HG03460 (cell line): Measurements from ENCODE around the gene EDN2.

Experiments
- ATAC-seq: cut with Tn5 transposase; IDR thresholded peaks from one replicate; pipeline ENCODE4 v1.9.1; 2021; ENCODE audit not compliant: unreplicated experiment

EDN2 gene

DNA sequence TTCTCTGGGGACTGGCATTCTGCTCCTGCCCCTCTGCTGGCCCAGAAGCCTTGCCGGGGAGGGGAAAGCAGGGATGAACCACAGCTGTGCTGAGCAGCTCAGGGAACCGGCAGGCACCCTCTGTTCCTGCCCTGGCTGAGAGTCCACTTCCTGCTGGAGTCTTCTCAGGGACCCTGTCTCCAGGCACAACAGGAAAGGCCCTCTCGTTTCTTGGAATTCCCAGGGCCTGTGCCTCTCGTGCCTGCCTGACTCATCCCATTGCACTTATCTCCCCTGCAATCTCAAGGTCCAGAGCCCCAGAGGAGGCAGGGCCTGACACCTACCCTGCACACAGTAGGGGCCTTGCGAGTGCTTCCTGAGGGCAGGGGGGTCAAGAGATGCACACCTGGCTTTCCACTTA is 1.1 kb upstream of the EDN2 start:
- no peak for ATAC-seq

DNA sequence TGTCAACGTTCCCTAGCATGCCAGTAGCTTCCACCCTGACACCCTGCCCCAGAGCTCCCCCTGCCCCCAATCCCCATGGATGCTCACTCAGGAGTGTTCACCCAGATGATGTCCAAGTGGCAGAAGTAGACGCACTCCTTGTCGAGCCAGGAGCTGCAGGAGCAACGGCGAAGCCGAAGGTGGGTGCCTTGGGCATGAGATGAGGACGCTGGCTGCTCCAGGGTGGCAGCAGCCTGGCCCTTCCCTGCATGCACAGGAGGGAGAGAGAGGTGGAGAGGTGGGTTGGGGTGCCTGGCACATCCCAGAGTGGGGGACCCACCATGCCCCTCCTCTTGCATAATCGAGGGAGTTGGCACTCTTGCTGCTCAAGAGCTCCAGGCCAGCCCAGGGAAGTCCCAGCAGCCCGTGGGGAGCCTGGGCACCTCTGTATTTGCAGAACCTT is 502 bp downstream of the EDN2 start:
- ATAC-seq, result no peak

DNA sequence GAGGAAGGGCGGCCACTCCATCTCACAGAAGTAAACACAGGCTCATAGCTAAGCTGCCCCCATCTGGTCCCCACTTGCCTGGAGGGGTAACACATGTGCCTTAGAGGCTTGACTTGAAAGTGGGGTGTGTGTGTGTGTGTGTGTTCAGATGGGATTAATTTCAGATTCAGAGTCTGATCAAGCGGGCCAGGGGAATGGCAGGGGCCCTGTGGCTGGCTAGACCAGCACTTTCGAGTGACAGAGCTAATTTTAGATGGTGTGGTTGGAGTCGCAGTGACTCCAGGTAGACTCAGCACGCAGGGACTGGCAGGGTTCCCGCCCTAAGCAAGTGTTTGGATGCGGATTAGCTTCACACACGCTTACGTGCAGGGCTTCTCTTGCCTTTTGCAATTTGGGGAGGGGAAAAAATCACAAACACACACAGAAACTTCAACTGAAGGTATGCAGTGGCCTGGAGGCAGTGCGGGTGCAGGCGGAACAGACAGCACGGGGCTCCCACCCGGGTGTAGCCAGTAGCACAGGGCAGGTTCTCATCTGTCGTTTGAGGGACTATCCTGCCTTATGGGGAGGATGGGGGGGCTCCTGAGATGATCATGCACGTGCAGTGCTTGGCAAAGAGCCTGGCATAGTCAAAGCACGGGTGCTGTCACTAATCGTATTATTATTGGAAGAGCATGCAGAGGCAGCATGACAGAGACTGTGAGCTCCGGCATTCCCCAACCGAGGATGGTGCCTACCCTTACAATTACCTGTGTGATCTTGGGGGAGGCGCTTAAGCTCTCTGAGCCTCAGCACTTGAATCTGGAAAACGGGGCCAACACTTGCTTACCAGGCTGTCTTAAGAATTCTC is 1.3 kb downstream of the EDN2 start:
- ATAC-seq, result no peak

DNA sequence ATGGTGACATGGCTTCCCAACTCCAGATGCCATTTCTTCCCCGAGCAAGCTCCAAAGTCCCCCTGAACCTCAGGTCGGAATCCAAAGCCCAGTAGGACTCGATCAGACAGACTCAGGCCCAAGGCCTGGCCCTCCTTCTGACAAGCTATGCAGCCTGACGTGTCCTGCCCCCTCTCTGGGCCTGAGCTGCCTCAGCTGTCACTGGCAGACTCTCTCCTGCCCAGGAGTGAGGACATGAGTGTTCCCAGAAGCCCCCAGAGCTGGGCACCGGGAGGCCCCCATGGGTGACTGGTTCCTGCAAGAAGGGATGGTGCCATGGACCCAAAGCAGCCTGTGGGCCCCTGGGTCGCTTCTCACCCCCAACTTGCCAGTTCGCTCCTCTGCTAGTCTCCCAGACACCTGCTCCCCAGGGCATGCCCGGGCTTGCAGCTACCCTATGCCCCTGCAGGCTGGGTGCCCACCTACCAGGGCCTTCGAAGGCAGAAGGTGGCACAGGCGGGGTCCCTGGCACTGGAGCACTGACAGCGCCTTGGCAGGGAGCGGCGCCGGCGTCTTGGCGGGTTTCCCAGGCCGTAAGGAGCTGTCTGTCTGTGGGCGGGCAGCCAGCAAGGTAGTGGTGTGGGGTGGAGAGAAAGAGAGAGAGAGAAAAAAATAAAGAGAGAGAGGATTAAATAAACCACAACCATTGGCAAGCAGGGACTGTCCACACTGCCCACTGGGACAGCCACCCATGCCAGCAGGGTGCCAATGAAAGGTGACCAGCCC is 2.3 kb downstream of the EDN2 start:
- ATAC-seq, result no peak

DNA sequence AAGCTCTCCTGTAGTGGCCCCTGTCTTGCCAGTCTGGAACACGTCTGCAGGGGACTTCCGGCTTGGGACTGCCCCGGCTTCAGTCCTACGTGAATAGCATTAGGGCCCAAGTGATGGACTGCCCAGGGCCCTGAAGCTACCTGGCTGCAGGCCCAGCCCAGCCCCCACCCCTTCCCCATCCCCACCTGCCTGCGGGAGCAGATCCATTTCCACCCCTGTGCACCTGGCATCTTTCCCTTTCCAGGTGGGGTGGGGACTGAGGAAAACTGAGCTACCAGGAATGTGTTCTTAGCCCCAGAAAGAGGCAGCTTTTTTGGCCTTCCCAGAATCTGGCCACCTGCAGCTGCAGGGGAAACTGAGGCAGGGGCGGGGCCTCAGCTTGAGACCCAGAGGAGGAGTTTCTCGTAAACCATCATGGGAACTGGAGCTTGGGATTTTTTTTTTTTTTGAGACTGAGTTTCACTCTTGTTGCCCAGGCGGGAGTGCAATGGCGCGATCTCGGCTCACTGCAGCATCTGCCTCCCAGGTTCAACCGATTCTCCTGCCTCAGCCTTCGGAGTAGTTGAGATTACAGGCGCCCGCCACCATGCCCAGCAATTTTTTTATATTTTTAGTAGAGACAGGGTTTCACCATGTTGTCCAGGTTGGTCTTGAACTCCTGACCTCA is 3.2 kb downstream of the EDN2 start:
- no peak for ATAC-seq

DNA sequence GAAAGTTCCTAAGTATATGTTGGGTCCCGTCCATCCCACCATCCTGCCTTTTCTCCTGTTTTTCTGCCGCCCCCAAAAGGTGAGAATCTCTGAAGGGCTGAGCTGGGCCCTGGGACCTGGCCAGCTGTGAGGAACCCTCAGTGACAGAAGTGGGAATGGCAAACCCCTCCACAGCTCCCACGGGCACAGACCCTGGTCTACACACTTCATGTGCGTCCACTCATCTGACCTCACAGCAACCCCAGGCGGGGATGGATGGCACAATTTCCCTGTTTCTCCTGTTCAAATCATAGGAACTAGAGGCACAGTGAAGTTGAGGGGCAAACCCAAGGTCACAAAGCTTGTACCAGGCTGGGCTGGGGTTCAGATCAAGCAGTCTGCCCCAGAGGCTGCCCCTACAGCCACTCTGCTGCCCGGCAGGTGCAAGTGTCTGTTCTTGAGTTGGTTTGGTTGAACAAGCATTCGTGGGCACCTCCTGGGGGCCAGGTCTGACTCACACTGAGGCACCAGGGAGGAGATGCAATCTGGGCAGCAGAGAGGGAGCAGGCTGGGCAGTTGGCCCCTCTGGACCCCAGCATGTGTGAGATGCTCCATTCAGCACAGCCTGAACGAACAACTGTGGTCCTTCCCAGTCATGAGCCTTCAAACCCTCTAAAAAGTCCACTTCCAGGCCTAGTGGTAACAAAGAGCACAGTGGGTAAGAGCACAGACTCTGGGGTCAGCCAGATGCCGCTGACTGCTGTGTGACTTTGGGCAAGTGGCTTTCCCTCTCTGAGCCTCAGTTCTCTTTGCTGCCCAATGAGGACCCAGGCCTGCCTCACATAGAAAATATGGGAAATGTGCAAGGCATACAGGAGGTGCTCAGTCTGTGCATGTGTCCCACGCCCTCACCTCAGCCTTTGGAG is 4.0 kb downstream of the EDN2 start:
- no peak for ATAC-seq

DNA sequence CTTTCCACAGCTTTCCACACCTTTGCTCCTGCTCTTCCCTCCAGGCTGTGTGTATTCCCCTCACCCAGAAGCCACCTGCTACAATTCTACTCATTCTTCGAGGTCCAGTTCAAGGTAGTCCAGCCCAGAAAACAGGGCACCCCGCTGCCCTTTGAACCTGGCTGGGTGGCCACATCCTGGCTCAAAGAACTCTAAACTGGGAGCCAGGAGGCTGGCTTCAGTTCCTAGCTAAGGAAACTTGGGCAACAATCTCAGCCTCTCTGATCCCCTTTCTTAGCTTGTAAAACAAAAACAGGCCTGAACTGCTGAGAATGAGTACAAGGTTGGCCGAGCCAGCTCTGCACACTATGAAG is 4.7 kb downstream of the EDN2 start:
- ATAC-seq, result no peak

DNA sequence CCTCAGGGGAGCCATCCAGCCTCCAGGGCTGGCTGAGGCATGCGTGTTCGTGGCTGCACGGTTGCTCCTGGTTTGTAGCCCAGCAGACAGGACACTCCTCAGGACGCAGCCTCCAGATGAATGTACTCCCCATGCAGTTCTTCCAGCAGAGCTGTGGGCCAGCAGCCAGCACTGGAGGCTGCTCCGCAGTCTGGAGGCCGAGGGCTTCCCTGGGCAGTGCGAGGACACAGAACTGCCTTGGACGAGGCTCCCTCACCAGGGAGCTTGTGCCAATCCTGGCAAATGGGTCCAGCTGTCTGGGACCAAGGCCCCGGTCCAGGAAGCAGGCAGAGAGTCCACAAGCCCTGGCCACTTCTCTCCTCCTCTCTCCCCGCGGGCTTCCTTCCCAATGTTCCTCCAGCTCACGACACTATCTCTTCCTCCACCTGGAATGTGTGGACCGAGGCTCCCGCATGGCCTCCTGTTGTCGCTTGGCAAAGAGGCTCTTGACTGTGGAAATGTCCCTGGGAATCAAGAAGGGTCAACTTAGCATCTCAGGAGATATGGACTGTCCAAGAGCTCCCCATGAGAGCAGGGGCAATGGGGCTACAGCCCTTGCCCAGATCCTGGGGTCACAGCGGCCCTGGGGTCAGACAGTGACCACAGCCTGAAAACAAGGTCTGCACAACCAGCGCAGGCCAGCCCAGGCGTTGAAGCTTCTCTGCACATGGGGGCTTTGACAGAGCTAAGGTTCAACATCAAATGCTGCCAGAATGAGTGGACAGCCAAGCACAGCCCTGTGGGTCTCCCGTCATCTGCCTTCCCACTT is 5.3 kb downstream of the EDN2 start:
- no peak for ATAC-seq

DNA sequence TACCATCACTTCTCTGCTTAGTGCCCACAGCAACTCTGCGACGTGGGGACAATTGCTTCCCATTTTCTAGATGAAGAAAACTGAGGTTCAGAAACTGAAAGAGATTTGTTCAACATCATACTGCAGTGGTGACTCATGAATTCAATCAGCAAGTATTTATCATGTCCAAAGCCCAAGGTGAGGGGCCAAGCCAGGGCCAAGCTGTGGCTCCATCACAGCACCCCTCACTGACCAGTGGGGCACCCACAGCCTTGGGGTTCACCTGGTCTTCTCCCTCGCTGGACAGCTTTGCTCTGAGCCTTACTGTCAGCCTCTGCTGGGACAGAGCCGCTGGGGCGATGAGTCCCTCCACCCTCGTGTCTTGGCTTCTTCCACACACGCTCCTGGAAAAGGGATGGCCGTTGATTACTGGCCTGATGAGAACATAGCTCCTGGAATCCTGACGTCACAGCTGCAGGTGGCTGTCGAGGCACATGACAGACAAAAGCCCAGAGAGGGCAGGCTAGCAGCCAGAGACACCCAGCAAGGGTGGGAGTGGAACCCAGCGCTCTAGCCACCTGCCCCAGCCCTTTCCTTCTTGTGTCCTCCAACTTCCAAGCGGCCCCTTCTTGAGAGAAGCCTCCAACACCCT is 6.2 kb downstream of the EDN2 start:
- ATAC-seq, result no peak

DNA sequence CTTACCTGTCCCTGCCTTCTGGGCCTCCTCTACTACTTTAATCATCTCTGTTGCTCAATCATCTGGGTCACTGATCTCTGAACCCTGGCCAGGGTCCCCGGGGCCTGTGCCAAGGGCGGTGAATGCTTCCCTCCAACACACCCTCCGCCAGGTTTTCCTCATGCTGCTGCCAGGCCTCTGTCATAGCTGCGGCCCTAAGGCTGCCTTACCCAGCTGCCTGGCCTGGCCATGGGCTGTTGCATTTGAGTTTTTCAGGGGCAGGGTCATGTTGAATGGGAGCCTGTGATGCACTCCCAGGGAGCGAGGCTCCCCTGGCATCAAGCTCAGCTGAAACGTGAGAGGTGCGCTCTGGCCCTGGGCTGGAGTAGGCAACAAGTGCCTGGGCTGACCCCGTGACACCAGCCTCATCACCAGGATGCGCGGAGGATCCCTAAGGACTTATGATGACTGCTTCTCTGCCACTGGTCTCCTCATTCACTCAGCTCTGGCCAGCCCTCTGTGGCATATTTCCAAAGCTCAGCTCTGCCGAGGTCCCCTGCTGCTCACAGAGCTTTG is 7.6 kb downstream of the EDN2 start:
- no peak for ATAC-seq

DNA sequence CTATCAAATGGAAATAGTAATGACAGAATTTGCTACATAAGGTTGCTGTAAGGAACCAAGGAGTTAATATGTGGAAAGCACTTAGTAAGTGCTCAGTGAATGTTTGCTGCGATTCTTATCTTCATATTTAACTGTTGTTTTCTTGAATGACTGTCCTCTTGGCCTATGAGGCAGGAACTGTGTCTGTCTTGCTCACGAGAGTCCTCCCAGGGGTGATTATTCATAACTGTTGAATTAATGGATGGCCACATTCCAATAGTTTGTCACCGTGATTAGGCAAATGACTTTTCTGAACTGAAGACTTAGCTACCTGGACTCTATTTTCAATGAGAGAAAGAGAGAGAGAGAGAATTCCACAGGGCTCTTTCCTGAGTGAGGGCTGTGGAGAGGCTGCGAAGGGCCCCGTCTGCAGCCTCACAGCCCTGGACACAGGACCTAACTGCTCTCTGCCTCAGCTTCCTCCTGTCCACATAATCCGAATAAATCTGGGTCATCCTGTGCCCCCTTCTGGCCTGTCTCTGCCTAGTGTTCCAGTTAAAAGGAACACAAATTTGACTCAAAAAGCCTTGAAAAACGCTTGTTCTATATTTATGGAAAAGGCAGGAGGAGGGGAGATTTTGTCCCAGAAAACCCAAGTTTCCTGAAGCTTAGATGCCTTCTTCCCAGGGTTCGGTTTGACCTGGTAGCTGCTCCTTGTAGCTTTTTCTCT is 8.5 kb downstream of the EDN2 start:
- no peak for ATAC-seq

DNA sequence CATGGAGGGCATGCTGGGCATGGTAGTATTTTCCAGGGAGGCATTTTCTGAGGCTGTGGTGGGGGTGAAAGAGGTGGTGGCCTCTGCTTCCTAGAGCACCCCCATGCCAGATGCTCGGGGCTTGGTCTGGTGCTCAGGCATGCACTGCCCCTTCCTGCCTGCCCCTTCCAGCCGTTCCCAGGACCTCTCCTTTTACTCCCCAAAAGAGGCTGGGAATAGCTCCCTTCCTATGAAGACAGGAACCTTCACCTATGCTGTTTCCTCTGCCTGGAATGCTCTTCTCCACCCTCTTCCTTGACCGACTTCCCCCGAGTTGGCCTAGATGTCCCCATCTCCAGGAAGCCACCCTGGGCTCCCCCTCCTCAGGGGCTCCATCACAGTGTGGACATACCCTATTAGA is 9.1 kb downstream of the EDN2 start:
- ATAC-seq, result no peak

DNA sequence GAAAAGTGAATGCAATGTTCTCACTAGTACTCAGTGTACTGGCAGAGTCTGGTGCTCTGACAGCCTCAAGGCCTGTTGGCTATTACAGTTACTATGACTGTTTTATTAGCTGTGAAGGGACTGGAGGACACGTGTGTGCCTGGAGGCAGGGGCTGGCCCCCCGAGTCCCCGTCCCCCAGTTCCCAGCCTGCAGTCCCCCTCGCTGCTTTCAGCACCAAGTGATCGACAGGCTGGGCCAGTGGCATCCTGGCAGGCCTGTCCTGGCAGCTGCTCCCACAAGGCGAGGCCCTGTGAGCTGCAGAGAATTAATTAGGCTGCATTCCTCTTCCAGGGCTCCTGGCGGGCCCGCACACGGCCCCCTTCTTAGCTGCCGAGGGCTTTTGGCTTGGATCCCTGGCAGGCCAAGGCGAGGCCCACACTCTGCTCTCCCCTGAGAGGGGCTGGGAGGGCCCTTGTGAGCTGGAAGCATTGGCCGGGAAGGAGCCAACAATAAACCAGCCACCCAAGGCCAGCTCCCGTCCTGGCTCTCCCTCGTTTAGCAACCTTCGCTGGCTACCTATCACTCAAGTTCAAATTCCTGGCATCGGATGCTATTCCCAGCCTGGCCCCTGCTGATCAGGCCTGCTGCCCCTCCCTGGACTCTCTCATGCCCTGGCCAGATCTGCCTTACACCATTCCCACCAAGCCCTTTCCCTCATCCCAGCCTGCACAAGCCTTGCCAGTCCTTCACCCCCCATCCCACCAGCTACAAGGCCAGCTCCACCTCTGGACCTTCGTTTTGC is 9.8 kb downstream of the EDN2 start:
- no peak for ATAC-seq

DNA sequence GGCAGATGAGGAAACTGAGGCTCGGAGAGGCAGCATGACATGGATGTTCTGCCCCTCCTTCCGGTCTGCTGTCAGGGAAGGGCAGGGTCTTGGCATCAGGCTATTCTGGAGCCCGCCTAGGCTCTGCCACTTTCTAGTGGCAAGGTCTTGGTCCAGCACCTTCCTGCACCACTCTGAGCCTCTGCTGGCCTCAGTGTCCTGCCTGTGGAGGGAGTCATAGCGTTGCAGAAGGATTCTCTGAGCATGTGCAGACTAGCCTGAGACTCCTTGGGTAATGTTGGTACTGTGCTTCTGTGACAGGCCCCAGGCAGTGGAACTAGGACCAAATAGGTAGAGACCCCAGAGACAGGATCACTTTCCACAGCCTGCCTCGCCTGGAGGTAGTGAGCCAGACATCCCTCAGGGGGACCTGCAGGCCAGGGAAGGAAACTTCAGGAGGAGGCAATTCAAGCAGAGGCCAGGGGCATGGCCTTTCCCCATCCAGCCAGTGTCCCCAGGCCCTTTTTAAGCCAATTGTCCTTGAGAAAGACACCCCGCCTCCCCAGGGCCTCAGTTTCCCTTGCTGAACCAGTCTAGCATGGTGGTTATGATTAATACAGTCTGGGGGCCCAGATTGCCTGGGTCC is 10.6 kb downstream of the EDN2 start:
- ATAC-seq, result no peak

DNA sequence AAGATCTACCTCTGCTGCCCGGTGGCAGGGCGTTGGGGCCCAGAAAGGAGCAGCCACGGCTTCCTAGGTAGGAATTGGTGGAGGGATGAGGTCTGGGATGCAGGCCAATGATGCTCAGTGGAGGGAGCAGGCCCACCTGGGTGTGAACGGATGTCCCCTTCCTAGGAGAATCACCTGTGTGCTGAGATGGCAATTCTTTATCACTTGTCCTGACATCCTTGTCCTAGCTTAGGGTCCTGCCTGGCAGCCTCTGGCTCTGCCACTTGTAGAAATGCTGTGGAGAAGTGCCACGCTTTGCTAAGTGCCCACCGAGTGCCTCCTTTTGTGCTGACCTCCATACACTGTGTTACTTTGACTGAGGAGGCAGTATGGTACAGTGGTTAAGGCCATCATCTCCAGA is 12.8 kb downstream of the EDN2 start:
- no peak for ATAC-seq

DNA sequence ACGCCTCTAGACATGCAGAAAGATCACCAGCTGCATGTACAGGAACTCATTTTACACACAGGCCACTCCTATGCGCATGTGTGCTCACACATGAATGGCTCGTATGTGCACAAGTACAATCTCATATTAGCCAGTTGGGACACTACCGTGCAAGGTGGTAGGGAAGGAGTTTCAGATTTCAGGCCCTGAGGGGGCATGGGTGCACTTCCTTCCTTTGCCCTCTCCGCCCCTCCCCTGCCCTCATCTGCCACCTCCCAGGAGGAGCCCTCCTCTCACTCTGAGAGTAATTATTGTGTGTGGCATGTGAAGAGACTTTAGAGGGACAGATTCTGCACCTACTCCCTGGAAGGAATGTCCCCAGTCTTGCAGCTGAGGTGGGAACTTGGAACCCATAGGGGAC is 14.8 kb downstream of the EDN2 start:
- no peak for ATAC-seq

DNA sequence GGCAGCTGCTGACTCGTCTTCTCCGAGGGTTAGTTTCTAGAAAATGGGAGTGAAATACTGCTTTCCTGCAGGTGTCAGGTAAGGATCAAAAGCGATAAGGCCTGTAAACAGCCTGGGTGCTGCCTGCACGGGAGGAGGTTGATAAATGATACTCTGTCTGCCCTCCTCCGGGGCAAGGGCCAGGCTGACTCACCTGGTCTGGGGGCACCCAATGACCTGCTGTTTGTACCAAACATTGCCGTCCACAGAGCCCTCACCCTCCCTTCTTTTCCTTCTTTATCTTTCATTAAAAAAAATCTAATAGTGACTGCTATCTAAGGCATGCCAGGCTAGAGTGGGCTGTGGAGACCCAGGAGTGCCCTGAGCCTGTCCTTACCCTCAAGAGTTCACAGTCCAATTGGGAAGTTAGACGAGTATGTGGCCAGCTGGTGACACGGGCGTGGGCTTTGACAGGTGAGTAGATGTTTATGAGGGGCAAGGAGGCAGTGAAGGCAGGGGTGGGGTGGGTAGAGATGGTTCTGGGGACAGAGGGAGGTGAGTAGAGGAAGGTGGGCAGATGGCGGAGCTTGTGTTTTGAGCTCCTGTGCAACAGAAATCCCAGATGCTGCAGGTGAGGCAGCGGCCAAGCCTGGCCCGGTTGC is 16.2 kb downstream of the EDN2 start:
- ATAC-seq, result no peak
